ENCODE data around the gene PRIMA1. TPM values are rescaled to one million over a fixed set of nuclear protein-coding genes. Genes with fewer than 3 reads are reported as not detected.

PRIMA1 gene
- total and polyA plus RNA-seq, 2 experiments from 2014 or later = 2.1 to 3.5 TPM

- no peaks in the 10 kb centered on the region for H3K27me3 ChIP-seq (ENCODE audit: insufficient read depth)
- H4K20me1 ChIP-seq (replicated peaks; ENCODE audit: insufficient read depth) = no peaks in the 10 kb centered on the region
- H3K4me3 ChIP-seq = no peak overlapping the region
- no peaks in the 10 kb centered on the region for H3K9me3 Mint-ChIP-seq
- no peaks in the 10 kb centered on the region for H3K79me2 ChIP-seq (replicated peaks; ENCODE audit: insufficient read depth)
- H3K36me3 Mint-ChIP-seq (ENCODE audit: low read depth) = no peaks in the 10 kb centered on the region
- H3K27ac Mint-ChIP-seq = no peak overlapping the region
- TF ChIP-seq ZNF331 (CRISPR knock-in tag; IDR thresholded peaks at IDR 0.05; ENCODE audit: low read depth) (no peak), EZH2 (IDR thresholded peaks at IDR 0.05; ENCODE audit: low read depth, unreplicated experiment) (no peak), NANOG (IDR thresholded peaks at IDR 0.05; ENCODE audit: borderline replicate concordance) (no peak), EZH2phosphoT487 (IDR thresholded peaks at IDR 0.05; ENCODE audit: unreplicated experiment) (no peak), JUNB (IDR thresholded peaks at IDR 0.05; ENCODE audit: unreplicated experiment) (no peak), STAT1 (IDR thresholded peaks at IDR 0.05; ENCODE audit: unreplicated experiment) (no peak), ZNF462 (CRISPR knock-in tag; IDR thresholded peaks at IDR 0.05) (no peak), CREB1 (CRISPR knock-in tag; IDR thresholded peaks at IDR 0.05; ENCODE audit: low read depth) (no peak), CTCF (conservative IDR thresholded peaks at IDR 0.05; ENCODE audit: low read depth in 2 of 2) (no peak), ETS1 (IDR thresholded peaks at IDR 0.05) (no peak), POLR2AphosphoS5 (IDR thresholded peaks at IDR 0.05; ENCODE audit: low read depth) (no peak), ZNF114 (CRISPR knock-in tag; IDR thresholded peaks at IDR 0.05) (no peak), REST (IDR thresholded peaks at IDR 0.05; ENCODE audit: unreplicated experiment) (no peak)
- DNase-seq (ENCODE audit: low spot score) (no peak), ATAC-seq (no peak)
- peaks cover 21% of the 10 kb centered on the region for H3K4me1 Mint-ChIP-seq
- peaks cover 3% of the 10 kb centered on the region for H3K4me1 ChIP-seq (ENCODE audit: insufficient read depth)
- no peaks in the 10 kb centered on the region for H3K36me3 ChIP-seq (ENCODE audit: insufficient read depth)
- no peak overlapping the region for H3K27ac ChIP-seq (ENCODE audit: low read depth)
- no peaks in the 10 kb centered on the region for H3F3A ChIP-seq (replicated peaks; ENCODE audit: low read depth)
- no peaks in the 10 kb centered on the region for H3K9me2 ChIP-seq (ENCODE audit: insufficient read depth)
- no peak overlapping the region for H2AFZ ChIP-seq
- H3K4me3 Mint-ChIP-seq = no peak overlapping the region
- peaks cover 6% of the 10 kb centered on the region for H3K27me3 Mint-ChIP-seq (ENCODE audit: insufficient read depth, low read depth, poor library complexity)
- no peak overlapping the region for H3K4me2 ChIP-seq
Measured at GRCh38 chr14:93747102-93747501, 41.2 kb downstream of the PRIMA1 start.

All from GM23338 (cell line).